Liver (tissue), 9 donors: ENCODE measurements around the gene ZNF836. TPM values are rescaled to one million over a fixed set of nuclear protein-coding genes. Genes with fewer than 3 reads are reported as not detected.

Source experiments
- DNase-seq: peaks from one replicate; pipeline ENCODE4 v3.0.0-alpha.2; 2017; ENCODE audit warnings: low spot score
- H3K27ac ChIP-seq, 2 donors: one replicate each; pipeline ENCODE4 v1.7.0; 2013; ENCODE audit warnings: inconsistent platforms in 2 of 2, low read length in 2 of 2, control low read depth in 1 of 2, low read depth in 1 of 2, mild to moderate bottlenecking in 1 of 2
- H3K27me3 ChIP-seq, 4 donors: one replicate each; pipeline versions ENCODE4 v1.6.1 to v1.7.0; 2013; ENCODE audit warnings: low read length in 3 of 4, inconsistent platforms in 1 of 4, mild to moderate bottlenecking in 1 of 4, moderate library complexity in 1 of 4; ENCODE audit not compliant: control insufficient read depth in 4 of 4, insufficient read depth in 4 of 4
- H3K36me3 ChIP-seq, 4 donors: one replicate each; pipeline versions ENCODE4 v1.6.1 to v1.7.0; 2013; ENCODE audit warnings: low read length in 3 of 4, mild to moderate bottlenecking in 3 of 4, low read depth in 1 of 4, moderate library complexity in 1 of 4; ENCODE audit not compliant: control insufficient read depth in 4 of 4, insufficient read depth in 3 of 4
- H3K4me1 ChIP-seq, 4 donors: one replicate each; pipeline versions ENCODE4 v1.6.1 to v1.7.0; 2013; ENCODE audit warnings: low read length in 3 of 4, mild to moderate bottlenecking in 3 of 4, moderate library complexity in 1 of 4; ENCODE audit not compliant: control insufficient read depth in 4 of 4, insufficient read depth in 4 of 4
- H3K4me3 ChIP-seq, 3 donors: one replicate each; pipeline versions ENCODE4 v1.6.1 to v1.7.0; 2013; ENCODE audit warnings: low read length in 3 of 3, control low read depth in 1 of 3, low read depth in 1 of 3, mild to moderate bottlenecking in 1 of 3
- H3K9ac ChIP-seq, 2 donors: one replicate each; pipeline ENCODE4 v1.7.0; 2013; ENCODE audit warnings: low read length in 2 of 2, mild to moderate bottlenecking in 2 of 2, moderate library complexity in 2 of 2, control low read depth in 1 of 2, low read depth in 1 of 2
- H3K9me3 ChIP-seq, 4 donors: one replicate each; pipeline versions ENCODE4 v1.6.1 to v1.7.0; 2013; ENCODE audit warnings: low read length in 3 of 4; ENCODE audit not compliant: control insufficient read depth in 4 of 4
- ATF3 ChIP-seq: IDR thresholded peaks from 2 replicates; pipeline ENCODE4 v1.6.1; 2016; ENCODE audit warnings: antibody characterized with exemption
- CTCF ChIP-seq: fragments of 150-350 bp; IDR thresholded peaks from 2 replicates; pipeline ENCODE4 v1.5.1; 2017; ENCODE audit warnings: improper control_type of control experiment, low read depth, low read length; ENCODE audit not compliant: missing input control
- EGR1 ChIP-seq, 2 donors: IDR thresholded peaks; 2 replicates each; pipeline ENCODE4 v1.6.1; 2016 to 2018; ENCODE audit warnings: antibody characterized with exemption in 2 of 2, low read depth in 2 of 2
- FOXA1 ChIP-seq: IDR thresholded peaks from 2 replicates; pipeline ENCODE4 v1.6.1; 2016; ENCODE audit warnings: antibody characterized with exemption
- FOXA2 ChIP-seq: IDR thresholded peaks from 2 replicates; pipeline ENCODE4 v1.6.1; 2016; ENCODE audit warnings: antibody characterized with exemption
- GABPA ChIP-seq, 2 donors: IDR thresholded peaks in 1 of 2; conservative IDR thresholded peaks in 1 of 2; 2 replicates each; pipeline ENCODE4 v1.6.1; 2016; ENCODE audit warnings: antibody characterized with exemption in 2 of 2, mild to moderate bottlenecking in 1 of 2, moderate library complexity in 1 of 2
- HNF4A ChIP-seq, 2 donors: conservative IDR thresholded peaks; 2 replicates each; pipeline ENCODE4 v1.6.1; 2016; ENCODE audit warnings: antibody characterized with exemption in 2 of 2, mild to moderate bottlenecking in 2 of 2
- HNF4G ChIP-seq: IDR thresholded peaks from 2 replicates; pipeline ENCODE4 v1.6.1; 2016; ENCODE audit warnings: antibody characterized with exemption
- JUND ChIP-seq, 2 donors: IDR thresholded peaks; 2 replicates each; pipeline ENCODE4 v1.6.1; 2016; ENCODE audit warnings: antibody characterized with exemption in 2 of 2
- MAX ChIP-seq: IDR thresholded peaks from 2 replicates; pipeline ENCODE4 v1.6.1; 2016; ENCODE audit warnings: antibody characterized with exemption
- NR2F2 ChIP-seq: IDR thresholded peaks from 2 replicates; pipeline ENCODE4 v1.6.1; 2016; ENCODE audit warnings: antibody characterized with exemption
- RAD21 ChIP-seq, 2 donors: IDR thresholded peaks; 2 replicates each; pipeline ENCODE4 v1.6.1; 2016; ENCODE audit warnings: antibody characterized with exemption in 2 of 2, mild to moderate bottlenecking in 2 of 2
- REST ChIP-seq: IDR thresholded peaks from 2 replicates; pipeline ENCODE4 v1.6.1; 2016; ENCODE audit warnings: antibody characterized with exemption, mild to moderate bottlenecking
- RXRA ChIP-seq, 2 donors: IDR thresholded peaks; 2 replicates each; pipeline ENCODE4 v1.6.1; 2017 to 2018; ENCODE audit warnings: antibody characterized with exemption in 2 of 2, mild to moderate bottlenecking in 1 of 2
- SP1 ChIP-seq: IDR thresholded peaks from 2 replicates; pipeline ENCODE4 v1.6.1; 2018; ENCODE audit warnings: antibody characterized with exemption, mild to moderate bottlenecking
- TAF1 ChIP-seq: conservative IDR thresholded peaks from 2 replicates; pipeline ENCODE4 v1.6.1; 2016; ENCODE audit warnings: antibody characterized with exemption, mild to moderate bottlenecking
- YY1 ChIP-seq: IDR thresholded peaks from 2 replicates; pipeline ENCODE4 v1.6.1; 2016; ENCODE audit warnings: antibody characterized with exemption, mild to moderate bottlenecking
- ZBTB33 ChIP-seq: IDR thresholded peaks from 2 replicates; pipeline ENCODE4 v1.6.1; 2016; ENCODE audit warnings: antibody characterized with exemption
- WGBS: extraction: QIAGEN DNeasy Blood & Tissue Kit; methylation state at CpG from one replicate; pipeline ENCODE4 v1.1.7; 2013; 5-methylcytosine and 5-hydroxymethylcytosine counted together
- polyA plus RNA-seq, 2 donors: library from polyadenylated mRNA; stranded (reverse) in 1 of 2; unstranded in 1 of 2; fragments of 200-250 nt in 1 of 2; fragments of >200 nt in 1 of 2; fragmentation: Nextera tagmentation in 1 of 2; extraction: Ambion mirVana in 1 of 2; gene quantifications; one replicate each; pipeline versions ENCODE4 v1.2.1 to v1.2.3, GENCODE V29; 2013 to 2015
- total RNA-seq, 2 donors: library from RNA; depleted of rRNA; stranded (reverse); fragments of >200 nt; gene quantifications; one replicate each; pipeline ENCODE4 v1.2.3, GENCODE V29; 2014
- donor health status: healthy.
- donor health status: healthy.
- donor health status: healthy.
- donor health status: healthy.
- donor health status: healthy.

ZNF836 gene
- total and polyA plus RNA-seq, 4 donors, result 0.85 to 3.1 (median 1.8) TPM

- no peak for DNase-seq
- Histone ChIP-seq H3K4me3 (peak overlapping the region; percentile 85 to 100 (median 97)), H3K27me3 (no peaks in the 10 kb centered on the region), H3K9me3 (peaks cover 1 to 12% (median 5%) of the 10 kb centered on the region in 4 donors), H3K36me3 (peaks cover 0 to 22% (median 18%) of the 10 kb centered on the region in 4 donors), H3K9ac (peak overlapping the region in 1 of 2 donors; percentile 90), H3K4me1 (peaks cover 0 to 11% (median 7%) of the 10 kb centered on the region in 4 donors), H3K27ac (peak overlapping the region in 1 of 2 donors; percentile 73)
- WGBS, result 14% methylated on average over 5 of the region's 5 CpGs
- TF ChIP-seq FOXA1 (no peak), CTCF (no peak), SP1 (no peak), GABPA (IDR thresholded peaks at IDR 0.05 in 1 of 2, conservative IDR thresholded peaks at IDR 0.05 in 1 of 2) (no peak), FOXA2 (no peak), YY1 (no peak), HNF4A (conservative IDR thresholded peaks at IDR 0.05) (no peak), MAX (no peak), EGR1 (IDR thresholded peaks at IDR 0.05; ENCODE audit: low read depth in 2 of 2) (no peak), REST (no peak), ATF3 (no peak), ZBTB33 (no peak), RAD21 (IDR thresholded peaks at IDR 0.05) (no peak), JUND (IDR thresholded peaks at IDR 0.05) (no peak), RXRA (IDR thresholded peaks at IDR 0.05) (no peak), HNF4G (no peak), NR2F2 (no peak), TAF1 (no peak)
Measured at GRCh38 chr19:52170304-52170703, 1.1 kb downstream of the ZNF836 start.
